ENCODE data around the gene TEX36.
"Not testable (repeated sequence)": the region's sequence is repeated elsewhere in the genome, so short reads cannot be mapped to it uniquely, and the experiment has no call there.

TEX36 gene

GRCh38 chr10:125683063-125683462, at the start of gene TEX36:
Gene TEX36, minus strand, starts transcription at chr10:125683163. Its CDS starts 174 bp downstream, at chr10:125682989.
- no peak for DNase-seq

- DNase-seq = no peak
Measured at GRCh38 chr10:125727436-125727835, 44.5 kb upstream of the TEX36 start.

GRCh38 chr10:125726914-125727313, 44.0 kb upstream of the TEX36 start:
- no peak for DNase-seq

- no peak for DNase-seq
Measured at GRCh38 chr10:125722811-125723210, 39.8 kb upstream of the TEX36 start.

- DNase-seq = no peak
Measured at GRCh38 chr10:125721035-125721434, 38.1 kb upstream of the TEX36 start.

- DNase-seq = no peak
Measured at GRCh38 chr10:125720002-125720382, 37.0 kb upstream of the TEX36 start.

GRCh38 chr10:125719173-125720001, 36.4 kb upstream of the TEX36 start, which contains the start of gene EDRF1:
Gene EDRF1, plus strand, starts transcription at chr10:125719709. Its CDS starts 99 bp downstream, at chr10:125719808.
- peak; percentile 100 for DNase-seq

- DNase-seq = not testable (repeated sequence)
Measured at GRCh38 chr10:125714728-125715127, 31.8 kb upstream of the TEX36 start.

- DNase-seq = no peak
Measured at GRCh38 chr10:125711110-125711750, 28.3 kb upstream of the TEX36 start.

GRCh38 chr10:125709553-125710474, 26.9 kb upstream of the TEX36 start:
- no peak for DNase-seq

GRCh38 chr10:125708971-125709503, 26.1 kb upstream of the TEX36 start:
- DNase-seq = no peak

GRCh38 chr10:125707541-125708468, 24.8 kb upstream of the TEX36 start:
- DNase-seq = peak; percentile 50

- peak; percentile 31 for DNase-seq
Measured at GRCh38 chr10:125700355-125700911, 17.5 kb upstream of the TEX36 start.

- no peak for DNase-seq
Measured at GRCh38 chr10:125699562-125700143, 16.7 kb upstream of the TEX36 start.

- peak; percentile 61 for DNase-seq
Measured at GRCh38 chr10:125698481-125698998, 15.6 kb upstream of the TEX36 start.

GRCh38 chr10:125696884-125697283, 13.9 kb upstream of the TEX36 start:
- not testable (repeated sequence) for DNase-seq

- DNase-seq = peak; percentile 55
Measured at GRCh38 chr10:125694883-125695282, 11.9 kb upstream of the TEX36 start.

GRCh38 chr10:125693524-125693847, 10.5 kb upstream of the TEX36 start:
- DNase-seq = no peak

GRCh38 chr10:125692601-125693523, 9.9 kb upstream of the TEX36 start:
- DNase-seq = no peak

GRCh38 chr10:125692196-125692595, 9.2 kb upstream of the TEX36 start:
- no peak for DNase-seq
